H9 (cell line): ENCODE results near the gene GRID2. TPM values are rescaled to one million over a fixed set of nuclear protein-coding genes. Genes with fewer than 3 reads are reported as not detected.

Source experiments
- DNase-seq: peaks from one replicate; pipeline ENCODE4 v3.0.0-alpha.2; 2017
- H2AFZ ChIP-seq: one replicate; pipeline ENCODE4 v1.6.1; 2013; ENCODE audit warnings: mild to moderate bottlenecking, low read length, control low read depth, moderate library complexity
- H2AK5ac ChIP-seq: 2 replicates; pipeline ENCODE4 v1.6.1; 2013; ENCODE audit warnings: low read length, control low read depth, mixed read lengths; ENCODE audit not compliant: insufficient read length
- H2BK120ac ChIP-seq: one replicate; pipeline ENCODE4 v1.6.1; 2013; ENCODE audit warnings: low read depth, mild to moderate bottlenecking, low read length, control low read depth, inconsistent platforms; ENCODE audit not compliant: poor library complexity, severe bottlenecking
- H2BK12ac ChIP-seq: 2 replicates; pipeline ENCODE4 v1.6.1; 2013; ENCODE audit warnings: low read length, control low read depth, mixed read lengths, low read depth; ENCODE audit not compliant: insufficient read length
- H2BK15ac ChIP-seq: 2 replicates; pipeline ENCODE4 v1.6.1; 2013; ENCODE audit warnings: low read depth, low read length, control low read depth
- H2BK20ac ChIP-seq: one replicate; pipeline ENCODE4 v1.6.1; 2013; ENCODE audit warnings: low read depth, mild to moderate bottlenecking, low read length, control low read depth, inconsistent platforms; ENCODE audit not compliant: poor library complexity, severe bottlenecking
- H2BK5ac ChIP-seq: 2 replicates; pipeline ENCODE4 v1.6.1; 2013; ENCODE audit warnings: low read length, control low read depth, mixed read lengths; ENCODE audit not compliant: insufficient read length
- H3K14ac ChIP-seq: 2 replicates; pipeline ENCODE4 v1.6.1; 2013; ENCODE audit warnings: low read length, control low read depth; ENCODE audit not compliant: insufficient read depth
- H3K18ac ChIP-seq: 2 replicates; pipeline ENCODE4 v1.6.1; 2013; ENCODE audit warnings: low read depth, mild to moderate bottlenecking, mixed read lengths, low read length, control low read depth; ENCODE audit not compliant: insufficient read length
- H3K23ac ChIP-seq: 2 replicates; pipeline ENCODE4 v1.6.1; 2013; ENCODE audit warnings: low read length, control low read depth, mixed read lengths, low read depth; ENCODE audit not compliant: insufficient read length
- H3K23me2 ChIP-seq: 2 replicates; pipeline ENCODE4 v1.6.1; 2013; ENCODE audit warnings: low read depth, mild to moderate bottlenecking, mixed read lengths, low read length, control low read depth; ENCODE audit not compliant: insufficient read length, poor library complexity, severe bottlenecking
- H3K27ac ChIP-seq: 2 replicates; pipeline ENCODE4 v1.5.1; 2013; ENCODE audit warnings: low read length, control low read depth, mixed read lengths, low read depth; ENCODE audit not compliant: insufficient read length
- H3K27me3 ChIP-seq: 2 replicates; pipeline ENCODE4 v1.6.1; 2013; ENCODE audit warnings: low read length, control low read depth, inconsistent platforms; ENCODE audit not compliant: insufficient read depth
- H3K4ac ChIP-seq: 2 replicates; pipeline ENCODE4 v1.6.1; 2013; ENCODE audit warnings: low read depth, mild to moderate bottlenecking, control low read depth, inconsistent platforms, low read length, moderate library complexity
- H3K4me1 ChIP-seq: 2 replicates; pipeline ENCODE4 v1.6.1; 2013; ENCODE audit warnings: low read length, control low read depth, inconsistent platforms; ENCODE audit not compliant: insufficient read depth
- H3K4me2 ChIP-seq: 2 replicates; pipeline ENCODE4 v1.6.1; 2013; ENCODE audit warnings: low read length, control low read depth, mixed read lengths; ENCODE audit not compliant: insufficient read length, insufficient read depth
- H3K56ac ChIP-seq: 2 replicates; pipeline ENCODE4 v1.6.1; 2013; ENCODE audit warnings: low read depth, mild to moderate bottlenecking, mixed read lengths, low read length, control low read depth; ENCODE audit not compliant: insufficient read length
- H3K79me1 ChIP-seq: 2 replicates; pipeline ENCODE4 v1.6.1; 2013; ENCODE audit warnings: low read depth, mild to moderate bottlenecking, moderate library complexity, low read length, control low read depth, inconsistent platforms; ENCODE audit not compliant: insufficient read depth, poor library complexity, severe bottlenecking
- H3K79me2 ChIP-seq: 2 replicates; pipeline ENCODE4 v1.6.1; 2013; ENCODE audit warnings: low read length, control low read depth, inconsistent platforms; ENCODE audit not compliant: insufficient read depth
- H3K9ac ChIP-seq: 2 replicates; pipeline ENCODE4 v1.6.1; 2013; ENCODE audit warnings: low read length, control low read depth, mixed read lengths; ENCODE audit not compliant: insufficient read length; ENCODE audit errors: extremely low read depth
- H3K9me3 ChIP-seq: one replicate; pipeline ENCODE4 v1.6.1; 2013; ENCODE audit warnings: low read depth, low read length, inconsistent platforms; ENCODE audit not compliant: control insufficient read depth
- H3T11ph ChIP-seq: one replicate; pipeline ENCODE4 v1.6.1; 2013; ENCODE audit warnings: mild to moderate bottlenecking, low read length, control low read depth, inconsistent platforms
- H4K20me1 ChIP-seq: one replicate; pipeline ENCODE4 v1.6.1; 2013; ENCODE audit not compliant: control insufficient read depth, insufficient read length, insufficient read depth
- H4K5ac ChIP-seq: 2 replicates; pipeline ENCODE4 v1.6.1; 2013; ENCODE audit warnings: low read depth, mild to moderate bottlenecking, mixed read lengths, low read length, control low read depth; ENCODE audit not compliant: insufficient read length
- H4K8ac ChIP-seq: replicated peaks from 2 replicates; pipeline ENCODE4 v1.6.1; 2013; ENCODE audit warnings: low read length, control low read depth, mixed read lengths, low read depth; ENCODE audit not compliant: insufficient read length
- H4K91ac ChIP-seq: 2 replicates; pipeline ENCODE4 v1.6.1; 2013; ENCODE audit warnings: low read depth, mild to moderate bottlenecking, moderate library complexity, mixed read lengths, low read length, control low read depth; ENCODE audit not compliant: insufficient read length
- H3K27ac Mint-ChIP-seq, 3 experiments: 2 replicates in 2 of 3; 3 replicates in 1 of 3; pipeline ENCODE4 v1.8.0; 2020 to 2021; ENCODE audit warnings: mixed read lengths in 3 of 3, mild to moderate bottlenecking in 1 of 3, moderate library complexity in 1 of 3
- H3K27me3 Mint-ChIP-seq: 2 replicates; pipeline ENCODE4 v1.8.0; 2021; ENCODE audit warnings: low read depth, mild to moderate bottlenecking, moderate library complexity, mixed read lengths
- H3K36me3 Mint-ChIP-seq, 3 experiments: 2 replicates in 2 of 3; 3 replicates in 1 of 3; pipeline ENCODE4 v1.8.0; 2020 to 2021; ENCODE audit warnings: low read depth in 3 of 3, mixed read lengths in 3 of 3; ENCODE audit not compliant: insufficient read depth in 1 of 3
- H3K4me1 Mint-ChIP-seq, 2 experiments: 2 replicates each; pipeline ENCODE4 v1.8.0; 2020; ENCODE audit warnings: mixed read lengths in 2 of 2
- H3K4me3 Mint-ChIP-seq, 2 experiments: 2 replicates in 1 of 2; 3 replicates in 1 of 2; pipeline ENCODE4 v1.8.0; 2020 to 2021; ENCODE audit warnings: mild to moderate bottlenecking in 2 of 2, mixed read lengths in 2 of 2, moderate library complexity in 1 of 2
- H3K9me3 Mint-ChIP-seq, 2 experiments: 2 replicates in 1 of 2; 3 replicates in 1 of 2; pipeline ENCODE4 v1.8.0; 2020; ENCODE audit warnings: mild to moderate bottlenecking in 2 of 2, mixed read lengths in 2 of 2, moderate library complexity in 1 of 2
- WGBS: extraction: QIAGEN DNeasy Blood & Tissue Kit; methylation state at CpG from one replicate; pipeline ENCODE4 v1.1.7; 2013; ENCODE audit warnings: missing lambda C conversion rate, low lambda C conversion rate, mixed read lengths; ENCODE audit not compliant: insufficient read length; ENCODE audit errors: extremely low coverage; 5-methylcytosine and 5-hydroxymethylcytosine counted together
- total RNA-seq: library from RNA; stranded (reverse); gene quantifications from 2 replicates; pipeline ENCODE4 v1.2.1, GENCODE V29; 2021
- TF ChIP-seq, protein P1 (sequence below): fragments of 200-600 bp; sonication (generic); conservative IDR thresholded peaks from 3 replicates; pipeline ENCODE4 v1.8.0; 2021; ENCODE audit warnings: antibody characterized with exemption, mild to moderate bottlenecking

Gene GRID2
- total RNA-seq, 1 experiment from 2014 or later, result 21.8 TPM

DNA sequence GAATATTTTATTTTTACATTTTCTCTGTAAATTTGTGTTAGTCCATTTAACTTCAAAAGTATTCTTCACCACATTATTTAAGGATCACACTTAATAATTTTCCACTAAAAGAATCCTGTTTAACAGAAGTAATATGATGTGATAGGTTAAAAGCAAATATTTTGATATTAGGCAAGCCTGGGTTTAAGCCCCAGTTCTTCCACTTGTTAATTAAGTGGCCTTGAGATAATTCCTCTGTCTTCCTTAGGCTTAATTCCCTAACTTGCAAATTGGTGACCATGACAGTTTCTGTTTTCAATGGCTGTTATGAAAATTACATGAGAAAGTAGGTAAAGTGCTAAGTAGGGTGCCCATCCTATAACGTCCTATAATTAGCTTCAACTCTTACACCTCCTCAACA lies 1394.9 kb downstream of the GRID2 start:
- no peak overlapping the region for H3K9ac ChIP-seq
- no peak overlapping the region for H2BK15ac ChIP-seq
- no peaks in the 10 kb centered on the region for H4K20me1 ChIP-seq
- no peak for DNase-seq
- Mint-ChIP-seq H3K4me3 (no peak overlapping the region), H3K27me3 (no peaks in the 10 kb centered on the region), H3K36me3 (no peaks in the 10 kb centered on the region), H3K4me1 (peaks cover 0 to 2% of the 10 kb centered on the region in 2 experiments; a peak in 1 of 4 replicates), H3K27ac (no peak overlapping the region), H3K9me3 (no peaks in the 10 kb centered on the region)
- H2BK20ac ChIP-seq, result no peak overlapping the region
- H3K4me1 ChIP-seq, result no peaks in the 10 kb centered on the region
- H3K14ac ChIP-seq, result no peak overlapping the region
- TF ChIP-seq, protein P1, sequence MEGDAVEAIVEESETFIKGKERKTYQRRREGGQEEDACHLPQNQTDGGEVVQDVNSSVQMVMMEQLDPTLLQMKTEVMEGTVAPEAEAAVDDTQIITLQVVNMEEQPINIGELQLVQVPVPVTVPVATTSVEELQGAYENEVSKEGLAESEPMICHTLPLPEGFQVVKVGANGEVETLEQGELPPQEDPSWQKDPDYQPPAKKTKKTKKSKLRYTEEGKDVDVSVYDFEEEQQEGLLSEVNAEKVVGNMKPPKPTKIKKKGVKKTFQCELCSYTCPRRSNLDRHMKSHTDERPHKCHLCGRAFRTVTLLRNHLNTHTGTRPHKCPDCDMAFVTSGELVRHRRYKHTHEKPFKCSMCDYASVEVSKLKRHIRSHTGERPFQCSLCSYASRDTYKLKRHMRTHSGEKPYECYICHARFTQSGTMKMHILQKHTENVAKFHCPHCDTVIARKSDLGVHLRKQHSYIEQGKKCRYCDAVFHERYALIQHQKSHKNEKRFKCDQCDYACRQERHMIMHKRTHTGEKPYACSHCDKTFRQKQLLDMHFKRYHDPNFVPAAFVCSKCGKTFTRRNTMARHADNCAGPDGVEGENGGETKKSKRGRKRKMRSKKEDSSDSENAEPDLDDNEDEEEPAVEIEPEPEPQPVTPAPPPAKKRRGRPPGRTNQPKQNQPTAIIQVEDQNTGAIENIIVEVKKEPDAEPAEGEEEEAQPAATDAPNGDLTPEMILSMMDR, result no peak
- no peak overlapping the region for H3K27ac ChIP-seq
- no peak overlapping the region for H4K91ac ChIP-seq
- H4K8ac ChIP-seq, result no peak overlapping the region
- H3K9me3 ChIP-seq, result no peaks in the 10 kb centered on the region
- WGBS, result no CpG with 5 or more reads among the region's 1 CpG
- no peak overlapping the region for H2BK5ac ChIP-seq
- no peaks in the 10 kb centered on the region for H3K79me2 ChIP-seq
- no peak overlapping the region for H3K4me2 ChIP-seq
- H3K4ac ChIP-seq, result no peak overlapping the region
- H3K23me2 ChIP-seq, result no peaks in the 10 kb centered on the region
- H3K18ac ChIP-seq, result no peak overlapping the region
- no peak overlapping the region for H2AFZ ChIP-seq
- no peak overlapping the region for H4K5ac ChIP-seq
- no peak overlapping the region for H2BK12ac ChIP-seq
- H2AK5ac ChIP-seq, result no peak overlapping the region
- no peak overlapping the region for H2BK120ac ChIP-seq
- no peaks in the 10 kb centered on the region; the same call in 1 of the 2 replicates for H3K27me3 ChIP-seq
- no peak overlapping the region for H3K23ac ChIP-seq
- H3K79me1 ChIP-seq, result no peaks in the 10 kb centered on the region
- no peak overlapping the region for H3T11ph ChIP-seq
- no peak overlapping the region for H3K56ac ChIP-seq
